ENCODE data around the gene PPP1CC. TPM values are rescaled to one million over a fixed set of nuclear protein-coding genes. Genes with fewer than 3 reads are reported as not detected.
"Not testable (repeated sequence)": the region's sequence is repeated elsewhere in the genome, so short reads cannot be mapped to it uniquely, and the experiment has no call there.

PPP1CC gene
- total RNA-seq, 4 donors from 2014 or later: 92.2 to 120 (median 101) TPM

DNA sequence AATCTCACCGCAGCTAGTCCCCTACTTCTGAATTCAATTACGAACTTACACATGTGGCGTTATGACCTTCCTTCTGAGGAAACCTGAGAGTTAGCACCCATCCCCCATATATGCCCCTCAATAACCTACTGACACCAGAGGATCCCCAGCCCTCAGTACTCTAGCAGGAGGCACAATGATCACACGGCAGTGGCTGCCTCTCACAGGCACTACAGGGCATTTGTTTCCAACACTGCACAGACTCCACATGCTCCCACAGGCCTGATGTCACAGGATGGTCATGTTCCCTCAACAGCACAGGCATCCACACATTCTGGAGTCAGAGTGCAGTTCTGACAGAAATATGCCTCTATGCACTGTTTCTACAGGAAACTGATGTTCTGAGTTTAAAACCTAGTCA lies 17.4 kb downstream of the PPP1CC start:
- Histone ChIP-seq H3K27me3 (no peaks in the 10 kb centered on the region), H3K36me3 (peaks cover 50 to 98% (median 87%) of the 10 kb centered on the region in 4 donors), H3K4me1 (peaks cover 0 to 8% (median 3%) of the 10 kb centered on the region in 4 donors), H3K27ac (replicated peaks in 1 of 4) (no peak overlapping the region), H3K9me3 (no peaks in the 10 kb centered on the region), H3K4me3 (no peak overlapping the region)
- intact Hi-C loops (cut with DNase I): no loop called here
- DNase-seq (ENCODE audit: extremely low spot score): no peak
- 83% methylated on average over 4 of the region's 4 CpGs for WGBS
- TF ChIP-seq POLR2AphosphoS5 (IDR thresholded peaks at IDR 0.05) (no peak), EP300 (IDR thresholded peaks at IDR 0.05) (no peak), POLR2A (IDR thresholded peaks at IDR 0.05; ENCODE audit: low read depth) (no peak)
- TF ChIP-seq, protein P1, sequence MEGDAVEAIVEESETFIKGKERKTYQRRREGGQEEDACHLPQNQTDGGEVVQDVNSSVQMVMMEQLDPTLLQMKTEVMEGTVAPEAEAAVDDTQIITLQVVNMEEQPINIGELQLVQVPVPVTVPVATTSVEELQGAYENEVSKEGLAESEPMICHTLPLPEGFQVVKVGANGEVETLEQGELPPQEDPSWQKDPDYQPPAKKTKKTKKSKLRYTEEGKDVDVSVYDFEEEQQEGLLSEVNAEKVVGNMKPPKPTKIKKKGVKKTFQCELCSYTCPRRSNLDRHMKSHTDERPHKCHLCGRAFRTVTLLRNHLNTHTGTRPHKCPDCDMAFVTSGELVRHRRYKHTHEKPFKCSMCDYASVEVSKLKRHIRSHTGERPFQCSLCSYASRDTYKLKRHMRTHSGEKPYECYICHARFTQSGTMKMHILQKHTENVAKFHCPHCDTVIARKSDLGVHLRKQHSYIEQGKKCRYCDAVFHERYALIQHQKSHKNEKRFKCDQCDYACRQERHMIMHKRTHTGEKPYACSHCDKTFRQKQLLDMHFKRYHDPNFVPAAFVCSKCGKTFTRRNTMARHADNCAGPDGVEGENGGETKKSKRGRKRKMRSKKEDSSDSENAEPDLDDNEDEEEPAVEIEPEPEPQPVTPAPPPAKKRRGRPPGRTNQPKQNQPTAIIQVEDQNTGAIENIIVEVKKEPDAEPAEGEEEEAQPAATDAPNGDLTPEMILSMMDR (IDR thresholded peaks at IDR 0.05): no peak

GRCh38 chr12:110722892-110723291 lies 19.8 kb downstream of the PPP1CC start:
- intact Hi-C loops (cut with DNase I); H3K27me3 ChIP-seq; H3K4me3 ChIP-seq; H3K27ac ChIP-seq (replicated peaks in 1 of 4); DNase-seq (ENCODE audit: extremely low spot score); H3K9me3 ChIP-seq; H3K4me1 ChIP-seq: not testable (repeated sequence)
- 96% methylated on average over 3 of the region's 3 CpGs for WGBS
- peaks cover 32 to 100% (median 88%) of the 10 kb centered on the region in 4 donors for H3K36me3 ChIP-seq

- H3K27ac ChIP-seq (replicated peaks in 1 of 4): no peak overlapping the region
- TF ChIP-seq, protein P1 (IDR thresholded peaks at IDR 0.05): no peak
- no peak for TF ChIP-seq POLR2AphosphoS5 (IDR thresholded peaks at IDR 0.05)
- TF ChIP-seq POLR2A (IDR thresholded peaks at IDR 0.05; ENCODE audit: low read depth): no peak
- TF ChIP-seq EP300 (IDR thresholded peaks at IDR 0.05): no peak
- H3K27me3 ChIP-seq: no peaks in the 10 kb centered on the region
- intact Hi-C loops (cut with DNase I): no loop called here
- DNase-seq (ENCODE audit: extremely low spot score): no peak
- H3K4me3 ChIP-seq: no peak overlapping the region
- H3K36me3 ChIP-seq: peaks cover 32 to 99% (median 87%) of the 10 kb centered on the region in 4 donors
- H3K9me3 ChIP-seq: no peaks in the 10 kb centered on the region
- H3K4me1 ChIP-seq: peaks cover 0 to 8% (median 3%) of the 10 kb centered on the region in 4 donors
These were observed 21.1 kb downstream of the PPP1CC start for GRCh38 chr12:110721570-110721969.

GRCh38 chr12:110720516-110720915 lies 22.2 kb downstream of the PPP1CC start:
- intact Hi-C loops (cut with DNase I): no loop called here

DNA sequence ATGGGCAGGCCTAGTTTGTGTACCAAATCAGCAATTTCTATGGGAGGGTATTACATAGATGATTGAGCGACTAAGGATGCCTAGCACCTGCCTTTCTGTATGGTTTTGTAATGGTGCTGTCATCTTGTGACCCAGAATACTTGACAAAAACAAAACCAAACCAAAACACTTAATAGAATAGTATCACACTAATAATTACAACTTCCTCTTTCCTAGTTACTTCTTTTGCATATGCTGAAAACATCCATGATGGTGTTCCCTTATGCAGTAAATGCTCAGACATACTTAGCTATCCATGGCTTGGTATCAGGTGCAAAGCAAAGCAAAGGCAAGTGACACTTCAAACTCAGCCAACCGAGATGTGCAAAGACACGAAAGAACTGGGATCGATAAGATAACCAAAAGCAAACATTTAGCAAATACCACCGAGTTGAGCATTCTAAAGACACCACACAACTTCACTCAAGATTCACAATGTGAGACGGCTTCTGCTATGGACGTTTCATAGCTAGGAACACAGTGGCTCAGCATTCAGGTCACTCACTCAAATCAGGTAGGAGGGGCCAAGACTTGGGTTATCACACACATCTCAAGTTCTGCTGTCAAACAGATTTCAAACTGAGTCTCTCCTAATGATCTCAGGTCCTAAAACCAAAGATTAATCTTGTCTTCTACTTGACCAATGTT lies 24.3 kb downstream of the PPP1CC start:
- H3K27me3 ChIP-seq: no peaks in the 10 kb centered on the region
- WGBS: 90% methylated on average over 7 of the region's 7 CpGs
- no peak overlapping the region for H3K27ac ChIP-seq (replicated peaks in 1 of 4)
- no peak for DNase-seq (ENCODE audit: extremely low spot score)
- TF ChIP-seq POLR2AphosphoS5 (IDR thresholded peaks at IDR 0.05) (no peak), POLR2A (IDR thresholded peaks at IDR 0.05; ENCODE audit: low read depth) (no peak), EP300 (IDR thresholded peaks at IDR 0.05) (no peak)
- TF ChIP-seq, protein P1 (IDR thresholded peaks at IDR 0.05): no peak
- H3K9me3 ChIP-seq: no peaks in the 10 kb centered on the region
- peaks cover 17 to 71% (median 59%) of the 10 kb centered on the region in 4 donors for H3K36me3 ChIP-seq
- intact Hi-C loops (cut with DNase I): no loop called here
- H3K4me1 ChIP-seq: peaks cover 0 to 8% (median 3%) of the 10 kb centered on the region in 4 donors
- no peak overlapping the region for H3K4me3 ChIP-seq

More at GRCh38 chr12:110720516-110720915, 22.2 kb downstream of the PPP1CC start:
- TF ChIP-seq, protein P1 (IDR thresholded peaks at IDR 0.05): no peak
- TF ChIP-seq EP300 (IDR thresholded peaks at IDR 0.05) (no peak), POLR2A (IDR thresholded peaks at IDR 0.05; ENCODE audit: low read depth) (no peak), POLR2AphosphoS5 (IDR thresholded peaks at IDR 0.05) (no peak)
- H3K36me3 ChIP-seq: peaks cover 32 to 93% (median 80%) of the 10 kb centered on the region in 4 donors
- peaks cover 0 to 8% (median 3%) of the 10 kb centered on the region in 4 donors for H3K4me1 ChIP-seq
- H3K27me3 ChIP-seq: no peaks in the 10 kb centered on the region
- no peak for DNase-seq (ENCODE audit: extremely low spot score)
- no peak overlapping the region for H3K4me3 ChIP-seq
- H3K27ac ChIP-seq (replicated peaks in 1 of 4): no peak overlapping the region
- no peaks in the 10 kb centered on the region for H3K9me3 ChIP-seq
